ENCODE data around the gene USP38.
"Not testable (repeated sequence)": the region's sequence is repeated elsewhere in the genome, so short reads cannot be mapped to it uniquely, and the experiment has no call there.

USP38 gene

DNA sequence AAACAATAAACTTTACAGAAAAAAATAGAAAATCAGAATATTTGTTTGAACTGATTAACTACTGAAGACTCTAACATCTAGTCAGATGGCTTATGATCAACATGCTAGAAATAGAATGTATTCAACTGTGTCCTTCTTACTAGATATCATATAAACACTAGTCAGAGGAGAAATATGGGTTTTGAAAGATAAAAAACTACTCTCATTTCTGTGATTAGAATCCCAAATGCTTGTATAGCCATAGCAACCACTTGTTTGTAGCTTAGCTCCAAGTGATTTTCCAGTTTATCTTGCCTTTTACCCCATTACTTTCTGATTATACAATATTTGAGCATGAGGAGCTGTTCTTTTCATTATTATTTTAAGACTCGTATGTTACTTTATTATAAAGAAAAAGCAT, 31.2 kb downstream of the USP38 start:
- no peak for DNase-seq (ENCODE audit: low read depth)

DNA sequence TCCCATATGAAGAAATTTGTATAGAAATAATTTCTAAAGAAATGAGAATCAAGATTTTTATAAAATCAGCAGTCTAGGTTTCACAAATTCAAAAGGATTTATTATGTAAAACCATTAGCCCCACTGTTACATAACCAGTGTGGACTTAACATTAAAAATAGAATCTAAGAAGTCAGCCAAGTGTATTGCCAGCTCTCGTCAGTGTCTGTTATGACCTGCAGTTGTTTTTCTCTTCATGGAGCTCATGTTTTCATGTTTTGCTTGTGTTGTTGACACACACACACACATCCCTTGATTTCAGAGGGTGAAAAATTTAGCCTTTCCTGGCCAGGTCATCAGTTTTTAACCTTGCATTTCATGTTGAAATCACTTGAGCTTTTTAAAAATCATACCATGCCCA, 39.5 kb downstream of the USP38 start:
- no peak for DNase-seq (ENCODE audit: low read depth)

DNA sequence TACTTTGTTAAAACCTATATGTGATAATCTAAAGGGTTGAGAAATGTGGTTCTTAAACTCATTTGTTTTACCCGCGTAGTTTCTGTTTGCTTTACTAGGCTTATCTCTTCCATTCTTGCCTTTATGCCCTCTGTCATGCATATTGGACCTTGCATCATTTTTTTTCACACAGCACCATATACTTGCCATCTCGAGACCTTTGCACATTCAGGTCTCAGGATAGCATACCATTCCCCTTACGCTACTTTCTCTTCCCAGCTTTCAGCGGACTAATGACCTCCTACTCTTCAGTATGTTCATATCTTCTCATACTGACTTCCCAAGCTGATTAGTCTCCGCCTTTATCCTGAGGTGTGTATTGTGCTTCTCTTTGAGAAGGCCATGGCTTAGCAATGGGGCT, 40.5 kb downstream of the USP38 start:
- no peak for DNase-seq (ENCODE audit: low read depth)

DNA sequence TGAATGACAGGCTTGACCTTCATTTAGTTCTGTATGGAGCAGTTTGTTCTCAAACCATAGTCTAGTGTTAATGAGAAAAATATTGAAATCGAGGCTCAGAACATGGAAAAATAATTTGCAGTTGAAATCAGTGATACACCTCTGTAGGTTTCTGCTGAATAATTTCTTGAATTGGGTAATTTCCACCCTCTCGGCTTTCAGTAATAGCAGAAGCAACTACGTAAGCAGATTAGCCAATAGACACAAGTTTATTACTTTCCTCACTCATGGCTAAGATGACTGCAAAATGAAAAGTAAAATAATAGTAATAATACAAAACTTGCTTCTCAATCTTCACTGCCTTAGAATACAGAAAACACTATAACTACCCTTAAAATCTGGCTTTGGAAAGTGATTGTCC, 46.0 kb downstream of the USP38 start:
- DNase-seq (ENCODE audit: low read depth), result no peak

DNA sequence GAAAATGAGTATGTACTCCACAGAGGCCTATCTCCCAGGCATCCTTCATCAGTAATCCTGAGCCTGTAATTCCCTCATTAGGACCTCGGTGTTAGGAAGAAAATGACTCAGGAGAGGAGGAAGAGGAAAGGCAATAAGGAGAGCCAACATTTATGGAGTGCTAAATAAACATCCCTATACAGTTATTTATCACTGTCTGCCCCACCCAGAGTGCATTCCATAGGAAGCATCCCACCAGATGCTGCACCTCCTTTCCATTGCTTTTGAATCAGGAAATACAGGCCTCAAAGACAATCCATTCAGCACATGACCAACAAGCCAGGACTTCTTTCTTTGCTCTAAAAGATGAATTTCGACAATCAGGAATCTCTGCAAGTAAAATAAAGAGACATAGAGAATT, 47.6 kb downstream of the USP38 start:
- no peak for DNase-seq (ENCODE audit: low read depth)

DNA sequence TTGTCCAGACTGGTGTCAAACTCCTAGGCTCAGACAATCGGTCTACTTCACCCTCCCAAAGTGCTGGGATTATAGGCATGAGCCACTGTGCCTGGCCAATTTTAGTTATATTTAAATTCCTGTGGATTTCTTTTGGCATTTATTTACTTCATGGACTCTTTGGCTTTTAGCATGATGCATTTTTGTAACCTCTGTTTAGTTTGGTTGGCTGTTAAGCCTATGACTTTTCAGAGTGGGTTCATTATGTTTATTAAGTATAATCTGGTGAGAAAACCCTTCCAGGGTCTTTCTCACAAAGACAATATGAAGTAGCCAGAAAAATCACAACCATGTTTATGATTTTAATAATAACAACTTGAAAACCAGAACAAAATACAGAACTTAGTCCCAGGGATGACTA, 49.4 kb downstream of the USP38 start:
- no peak for DNase-seq (ENCODE audit: low read depth)

DNA sequence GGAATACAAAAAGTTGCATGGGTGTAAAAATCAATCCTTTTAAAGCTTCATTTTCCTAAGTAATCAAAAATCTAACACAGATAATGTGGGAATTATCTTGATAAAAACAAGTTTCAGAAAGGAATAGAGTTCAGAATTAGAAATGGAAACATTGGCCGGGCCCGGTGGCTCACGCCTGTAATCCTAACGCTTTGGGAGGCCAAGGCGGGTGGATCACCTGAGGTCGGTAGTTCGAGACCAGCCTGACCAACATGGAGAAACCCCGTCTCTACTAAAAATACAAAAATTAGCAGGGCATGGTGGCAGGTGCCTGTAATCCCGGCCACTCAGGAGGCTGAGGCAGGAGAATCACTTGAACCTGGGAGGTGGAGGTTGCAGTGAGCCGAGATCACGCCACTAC, 52.5 kb downstream of the USP38 start:
- not testable (repeated sequence) for DNase-seq (ENCODE audit: low read depth)

DNA sequence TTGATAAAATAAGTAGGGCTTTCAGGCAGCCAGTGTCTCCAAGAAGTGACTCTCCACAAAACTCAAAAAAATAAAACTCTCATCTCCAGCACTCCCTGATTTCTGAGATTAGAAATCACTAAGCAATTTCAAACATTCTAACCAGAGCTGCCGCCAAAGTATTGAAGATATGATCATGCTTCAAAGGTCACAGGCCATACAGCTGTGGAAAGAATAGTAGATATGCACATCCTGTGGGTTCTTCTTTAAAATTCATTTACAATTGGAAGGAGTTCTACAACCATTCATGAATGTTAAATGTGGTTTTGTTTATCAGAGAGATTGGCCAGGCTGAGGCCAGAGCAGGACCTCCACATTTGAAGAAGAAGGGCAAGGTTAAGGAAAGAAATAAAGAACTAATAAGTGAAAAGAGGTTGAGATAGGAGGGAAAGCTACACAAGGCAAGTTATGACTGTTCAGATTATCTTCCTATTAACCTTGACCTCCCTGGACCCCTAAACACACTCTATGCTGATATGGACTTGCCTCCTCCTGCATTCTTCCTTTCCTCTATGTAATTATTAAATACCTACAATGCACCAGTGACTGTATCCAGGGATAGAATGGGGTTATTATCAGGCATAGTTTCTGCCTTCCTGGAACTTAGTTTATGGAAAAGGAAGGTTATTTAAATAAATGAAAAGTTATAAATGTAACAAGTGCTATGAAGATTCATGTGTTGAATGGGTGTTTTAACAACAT, 56.4 kb downstream of the USP38 start:
- no peak for DNase-seq (ENCODE audit: low read depth)

DNA sequence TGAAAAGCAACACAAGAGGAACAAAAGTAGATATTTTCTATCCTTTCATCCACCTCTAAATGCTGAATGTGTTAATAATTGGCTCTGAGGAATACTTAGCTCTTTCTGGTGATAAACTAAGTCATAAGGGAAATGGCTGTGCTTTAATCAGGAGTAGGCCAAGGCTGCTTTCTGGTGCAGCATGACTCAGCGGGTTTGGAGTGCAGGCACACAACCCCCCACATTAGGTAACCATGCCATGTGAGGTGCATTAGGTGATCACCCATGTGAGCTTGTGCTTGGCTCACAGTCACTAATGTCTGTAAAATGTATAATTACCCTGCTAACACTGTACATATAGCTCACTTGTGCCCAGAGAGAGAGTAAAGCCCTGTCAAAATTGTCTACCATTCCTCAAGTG, 57.2 kb downstream of the USP38 start:
- no peak for DNase-seq (ENCODE audit: low read depth)

DNA sequence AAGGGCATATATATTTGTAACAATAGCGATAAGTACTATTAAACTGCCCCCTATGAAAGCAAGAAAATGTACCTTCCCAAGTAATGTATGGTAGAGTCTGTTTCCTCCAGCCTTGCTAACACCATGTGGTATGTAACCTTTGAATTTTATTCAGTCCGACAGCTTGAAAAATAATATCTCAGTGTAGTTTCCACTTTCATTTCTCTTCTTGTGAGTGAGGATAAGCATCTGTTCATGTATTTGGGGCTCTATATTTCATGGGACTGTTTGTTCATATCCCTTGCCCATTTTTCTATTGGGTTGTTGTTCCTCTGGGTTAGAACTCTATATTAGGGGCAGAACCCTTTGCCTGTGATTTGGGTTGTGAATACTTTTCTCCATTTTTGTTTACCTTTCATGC, 58.3 kb downstream of the USP38 start:
- DNase-seq (ENCODE audit: low read depth), result no peak

DNA sequence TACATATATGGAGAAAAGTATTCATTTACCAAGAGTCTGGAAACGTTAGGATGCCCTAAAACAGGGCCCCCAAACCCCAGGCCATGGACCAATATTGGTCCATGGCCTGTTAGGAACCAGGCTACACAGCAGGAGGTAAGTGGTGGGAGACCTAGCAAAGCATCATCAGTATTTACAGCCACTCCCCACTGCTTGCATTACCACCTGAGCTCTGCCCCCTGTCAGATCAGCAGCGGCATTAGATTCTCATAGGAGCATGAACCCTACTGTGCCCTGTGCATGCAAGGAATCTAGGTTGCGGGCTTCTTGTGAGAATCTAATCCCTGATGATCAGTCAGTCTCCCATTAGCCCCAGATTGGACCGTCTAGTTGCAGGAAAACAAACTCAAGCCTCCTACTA, 62.3 kb downstream of the USP38 start:
- DNase-seq (ENCODE audit: low read depth), result no peak

DNA sequence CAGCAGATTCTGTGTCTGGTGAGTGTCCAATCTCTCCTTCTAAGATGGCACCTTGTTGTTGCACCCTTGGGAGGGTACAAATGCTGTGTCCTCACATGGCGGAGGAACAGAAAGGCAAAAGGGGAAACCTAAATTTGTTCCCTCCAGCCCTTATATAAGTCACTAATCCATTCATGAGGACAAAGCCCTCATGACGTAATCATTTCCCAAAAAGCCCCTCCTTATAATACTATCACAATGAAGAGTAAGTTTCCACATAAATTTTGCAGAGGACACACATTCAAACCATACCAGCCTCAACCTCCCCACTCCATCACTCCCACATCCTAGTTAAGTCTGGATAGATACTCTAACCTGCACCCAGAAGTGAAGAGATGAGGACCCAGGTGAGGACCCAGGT, 63.1 kb downstream of the USP38 start:
- no peak for DNase-seq (ENCODE audit: low read depth)

DNA sequence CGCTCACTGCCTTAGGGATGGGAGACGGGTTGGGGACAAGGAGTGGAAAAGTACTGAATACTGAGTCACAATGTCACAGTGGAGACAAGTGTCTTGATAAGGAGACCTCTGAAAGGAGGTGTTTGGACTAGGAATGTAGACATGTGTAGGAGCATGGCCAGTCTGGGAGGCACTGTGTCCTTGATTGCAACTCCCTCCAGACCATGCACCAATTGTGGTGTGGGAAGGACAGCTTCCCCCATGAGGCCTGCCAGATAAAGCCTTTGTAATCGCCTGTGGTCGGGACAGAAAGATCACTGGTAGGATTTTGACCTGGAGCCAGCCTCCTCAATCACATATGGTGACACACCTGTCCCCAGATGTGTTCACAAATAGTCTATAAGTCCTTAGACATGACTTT, 64.1 kb downstream of the USP38 start:
- no peak for DNase-seq (ENCODE audit: low read depth)

DNA sequence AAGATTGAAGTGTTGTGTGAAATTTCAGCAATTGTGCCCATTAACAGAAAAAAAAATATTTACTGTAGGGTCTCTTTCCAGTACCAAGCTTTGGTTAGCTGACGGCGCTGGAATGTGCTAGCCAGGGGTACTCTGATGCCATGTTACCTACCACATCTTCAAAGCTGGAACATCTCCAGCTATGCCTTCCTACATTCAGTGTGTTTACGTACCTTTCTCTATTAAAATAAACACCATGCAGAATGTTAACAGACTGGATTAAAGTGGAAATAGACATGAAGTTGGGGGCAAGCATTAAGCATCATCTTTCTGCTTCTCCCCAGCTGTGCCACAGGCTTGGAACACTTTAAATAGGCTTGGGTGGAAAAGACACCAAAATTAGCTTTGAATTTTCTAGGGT, 65.9 kb downstream of the USP38 start:
- DNase-seq (ENCODE audit: low read depth), result no peak

DNA sequence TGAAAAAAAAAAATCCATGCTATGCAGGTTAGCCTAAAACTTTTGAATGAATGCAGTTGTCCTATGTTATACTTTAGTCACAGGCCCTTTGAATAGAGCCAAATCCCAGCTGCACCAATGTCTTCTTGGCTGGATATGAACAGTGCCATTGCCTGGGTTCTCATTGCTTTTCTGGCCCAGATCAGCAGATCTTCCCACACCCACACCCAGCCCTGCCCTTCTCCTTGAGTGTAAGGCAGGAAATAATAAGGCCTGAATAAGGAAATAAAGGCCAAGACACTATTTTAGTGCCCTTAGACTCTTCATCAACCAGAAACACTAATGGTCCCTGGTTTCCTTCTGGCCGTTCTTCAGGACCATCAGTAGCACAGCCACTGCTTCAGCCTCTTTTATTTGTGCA, 66.6 kb downstream of the USP38 start:
- DNase-seq (ENCODE audit: low read depth), result no peak

DNA sequence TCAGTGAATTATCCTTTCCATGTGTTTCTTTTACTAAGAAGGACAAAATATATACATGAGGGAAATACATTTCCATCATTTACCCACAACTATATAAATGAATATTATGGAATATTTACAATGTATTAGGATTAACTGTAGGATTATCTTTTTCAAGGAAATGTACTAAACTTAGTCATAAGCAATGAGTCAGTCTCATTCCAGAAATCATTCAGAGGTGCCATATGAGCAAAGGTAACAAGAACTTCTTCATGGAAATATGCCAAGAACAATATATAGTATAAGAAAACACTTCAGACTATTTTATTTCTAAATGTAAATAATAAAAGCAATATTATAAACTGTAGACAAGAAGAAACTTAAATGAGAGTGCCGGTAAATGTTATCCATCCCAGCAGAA, 67.1 kb downstream of the USP38 start:
- DNase-seq (ENCODE audit: low read depth), result peak; percentile 4

DNA sequence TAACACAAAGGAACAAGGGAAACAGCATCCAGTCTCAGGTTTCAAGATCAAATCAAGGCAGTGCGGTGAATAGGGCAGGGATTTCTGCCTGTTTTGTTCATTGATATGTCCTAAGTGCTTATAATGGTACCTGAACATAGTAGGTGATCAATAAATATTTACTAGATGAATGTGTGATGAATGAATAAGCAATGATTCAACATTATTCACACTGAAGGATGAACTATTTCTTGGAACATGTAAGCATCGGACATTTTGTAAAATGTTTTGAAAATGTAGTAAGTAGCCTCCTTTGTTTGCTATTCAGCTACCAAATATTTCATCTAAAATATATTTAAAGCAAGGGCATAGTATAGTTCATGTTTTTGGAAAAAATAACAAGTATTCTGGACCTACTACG, 67.8 kb downstream of the USP38 start:
- no peak for DNase-seq (ENCODE audit: low read depth)

DNA sequence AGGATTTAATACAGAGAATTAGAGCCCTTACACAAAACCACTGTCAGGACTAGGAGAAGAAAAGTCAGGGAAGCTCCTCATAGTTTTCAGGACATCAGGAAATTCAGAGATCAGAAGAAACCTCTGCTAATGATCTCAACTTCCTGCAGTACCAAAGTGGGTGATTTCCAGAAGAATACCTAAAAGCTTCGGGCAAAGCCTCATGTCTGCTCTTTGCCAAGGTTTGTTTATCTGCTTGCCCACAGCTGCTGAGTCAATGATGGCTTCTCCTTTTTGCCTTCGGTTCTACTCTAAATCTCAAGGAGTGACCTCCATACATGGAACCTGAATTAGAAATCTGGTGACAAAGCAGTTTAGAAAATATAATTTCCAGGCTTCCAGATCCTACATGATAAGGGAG, 68.4 kb downstream of the USP38 start:
- DNase-seq (ENCODE audit: low read depth), result no peak

DNA sequence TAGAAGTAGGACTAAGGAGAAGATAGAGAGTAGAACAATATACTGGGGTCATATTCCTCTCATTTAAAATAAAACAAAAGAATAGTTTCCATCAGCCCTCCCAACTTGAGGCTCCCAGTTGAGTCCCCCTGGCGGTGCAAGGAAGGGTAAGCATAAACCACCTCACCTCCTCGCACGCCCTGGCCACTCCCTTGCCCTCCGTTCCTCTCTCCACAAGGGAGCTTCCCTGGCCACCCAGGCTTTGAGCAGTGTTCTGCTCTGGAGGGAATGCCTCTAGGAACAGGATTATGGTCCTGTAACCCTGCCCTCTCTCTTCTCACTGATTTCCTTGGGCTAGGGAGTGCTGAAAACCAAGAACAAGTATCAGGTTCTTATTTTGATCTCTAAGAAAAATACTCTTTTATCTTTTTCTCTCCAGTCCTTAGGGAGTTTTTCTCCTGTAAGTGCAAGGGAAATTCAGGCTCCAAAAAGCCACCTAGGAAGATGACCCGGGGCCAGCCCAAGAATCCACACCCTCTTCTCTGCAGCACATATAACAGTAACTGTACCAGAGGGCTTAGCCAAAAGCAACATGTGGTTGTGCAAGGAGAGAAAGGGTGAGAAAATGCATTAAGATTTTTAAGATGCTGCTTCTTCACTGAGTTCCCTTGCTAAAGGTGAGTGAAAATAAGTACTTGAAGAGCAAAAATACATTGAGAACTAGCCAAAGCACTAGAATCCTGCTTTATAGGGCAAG, 69.9 kb downstream of the USP38 start:
- DNase-seq (ENCODE audit: low read depth), result no peak

DNA sequence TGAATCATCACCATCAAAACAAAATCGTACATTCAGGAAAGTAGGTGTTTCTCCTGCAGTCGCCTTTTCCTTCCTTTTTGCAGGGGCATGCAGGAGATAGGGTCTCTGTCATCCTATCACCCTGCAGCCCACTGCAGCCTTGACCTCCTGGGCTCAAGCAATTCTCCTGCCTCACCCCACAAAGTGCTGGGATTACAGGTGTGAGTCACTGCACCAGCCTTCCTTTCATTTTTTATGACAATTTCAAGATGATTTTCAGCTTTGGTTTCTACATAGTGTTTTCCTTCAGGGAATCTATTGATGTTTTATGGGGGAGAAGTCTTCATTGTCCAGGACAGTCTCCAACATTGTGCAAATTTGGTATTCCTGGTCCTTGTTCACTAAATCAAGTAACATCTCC, 71.7 kb downstream of the USP38 start:
- no peak for DNase-seq (ENCODE audit: low read depth)

DNA sequence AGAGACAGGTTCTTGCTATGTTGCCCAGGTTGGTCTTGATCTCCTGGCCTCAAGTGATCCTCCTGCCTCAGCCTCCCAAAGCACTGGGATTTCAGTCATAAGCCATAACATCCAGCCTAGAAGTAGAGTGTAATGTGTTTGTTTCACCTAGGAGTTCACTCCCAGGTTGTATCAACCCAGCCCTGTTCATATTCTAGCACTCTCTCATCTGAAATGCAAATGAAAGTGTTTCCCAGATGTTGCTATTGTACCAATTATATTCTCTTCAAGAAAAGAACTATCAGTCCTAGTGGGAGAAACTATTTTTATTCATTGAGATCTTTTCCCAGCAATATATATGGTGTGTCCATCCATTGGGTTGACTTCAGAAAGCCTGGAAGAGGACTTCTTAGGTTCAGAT, 72.6 kb downstream of the USP38 start:
- DNase-seq (ENCODE audit: low read depth), result no peak

DNA sequence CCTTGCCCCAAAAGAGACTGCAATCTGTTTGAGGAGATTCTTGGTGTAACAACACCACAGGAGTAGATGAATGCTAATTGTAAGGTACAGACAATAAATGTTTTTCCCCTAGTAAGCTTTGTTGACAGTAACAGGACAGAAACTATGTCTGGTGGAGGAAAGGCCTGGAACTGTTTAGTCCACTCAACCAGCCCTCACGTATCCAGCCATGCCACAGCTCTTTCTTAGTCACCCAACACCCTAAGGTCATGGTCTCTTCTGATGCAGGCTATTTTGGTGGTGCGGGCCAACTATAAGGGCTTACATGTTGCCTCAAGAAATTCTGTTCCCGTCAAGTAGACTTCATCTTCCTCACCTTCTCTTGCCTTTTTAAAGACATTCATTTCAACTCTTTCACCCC, 76.0 kb downstream of the USP38 start:
- DNase-seq (ENCODE audit: low read depth), result no peak

DNA sequence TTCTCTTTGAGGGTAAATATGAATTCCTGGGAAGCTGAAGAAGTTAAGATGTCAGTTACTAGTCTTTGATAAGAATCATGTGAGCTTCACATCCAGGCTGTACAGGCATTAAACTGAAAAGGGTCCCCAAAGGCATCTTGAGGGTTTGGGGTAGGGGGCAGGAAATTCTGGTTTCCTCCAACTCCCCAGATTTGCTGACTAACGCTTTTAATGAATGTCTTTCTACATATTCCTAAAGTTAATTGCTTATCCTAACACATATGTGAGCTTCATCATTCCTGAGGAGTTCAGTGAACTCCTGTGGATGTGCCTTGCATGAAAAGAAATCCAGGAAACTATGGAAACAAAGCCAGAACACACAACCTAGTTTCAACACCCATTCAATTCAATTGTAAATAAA, 78.1 kb downstream of the USP38 start:
- DNase-seq (ENCODE audit: low read depth), result no peak

DNA sequence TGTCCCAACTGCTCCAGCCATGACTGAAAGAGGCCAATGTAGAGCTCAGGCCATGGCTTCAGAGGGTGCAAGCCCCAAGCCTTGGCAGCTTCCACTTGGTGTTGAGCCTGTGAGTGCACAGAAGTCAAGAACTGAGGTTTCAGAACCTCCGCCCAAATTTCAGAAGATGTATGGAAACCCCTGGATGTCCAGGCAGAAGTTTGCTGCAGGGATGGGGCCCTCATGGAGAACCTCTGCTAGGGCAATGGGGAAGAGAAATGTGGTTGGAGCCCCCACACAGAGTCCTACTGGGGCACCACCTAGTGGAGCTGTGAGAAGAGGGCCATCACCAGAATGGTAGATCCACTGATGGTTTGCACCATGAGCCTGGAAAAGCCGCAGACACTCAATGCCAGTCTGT, 83.0 kb downstream of the USP38 start:
- not testable (repeated sequence) for DNase-seq (ENCODE audit: low read depth)
